NCI-H226 (cell line): Measurements from ENCODE around the gene DPP9.

Source experiments
- DNase-seq: peaks from one replicate; pipeline ENCODE4 v3.0.0-alpha.2; 2015

DPP9 gene

DNA sequence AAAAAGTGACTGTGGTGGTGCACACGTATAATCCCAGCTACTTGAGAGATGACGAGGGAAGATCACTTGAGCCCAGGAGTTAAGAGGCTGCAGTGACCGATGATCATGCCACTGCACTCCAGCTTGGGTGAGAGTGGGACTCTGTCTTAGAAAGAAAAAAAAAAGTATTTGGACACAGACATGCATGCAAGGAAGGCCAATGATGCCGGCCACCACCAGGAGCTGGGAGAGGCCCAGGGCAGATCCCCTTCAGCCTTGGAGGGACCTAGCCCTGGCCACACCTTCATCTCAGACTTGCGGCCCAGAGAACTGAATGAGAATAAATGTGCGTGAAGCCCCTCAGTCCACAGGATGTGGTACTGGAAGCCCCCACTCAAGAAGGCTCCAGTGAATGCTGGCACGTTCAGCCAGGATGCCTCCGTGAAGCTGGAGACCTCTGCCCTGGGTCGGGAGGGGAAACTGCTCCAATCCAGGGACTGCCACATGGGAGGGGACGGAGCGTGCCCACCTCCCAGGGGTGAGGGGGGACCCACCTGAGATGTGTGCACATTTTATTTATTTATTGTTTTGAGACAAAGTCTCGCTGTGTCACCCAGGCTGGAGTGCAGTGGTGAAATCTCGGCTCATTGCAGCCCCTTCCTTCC lies 69.7 kb downstream of the DPP9 start:
- no peak for DNase-seq

DNA sequence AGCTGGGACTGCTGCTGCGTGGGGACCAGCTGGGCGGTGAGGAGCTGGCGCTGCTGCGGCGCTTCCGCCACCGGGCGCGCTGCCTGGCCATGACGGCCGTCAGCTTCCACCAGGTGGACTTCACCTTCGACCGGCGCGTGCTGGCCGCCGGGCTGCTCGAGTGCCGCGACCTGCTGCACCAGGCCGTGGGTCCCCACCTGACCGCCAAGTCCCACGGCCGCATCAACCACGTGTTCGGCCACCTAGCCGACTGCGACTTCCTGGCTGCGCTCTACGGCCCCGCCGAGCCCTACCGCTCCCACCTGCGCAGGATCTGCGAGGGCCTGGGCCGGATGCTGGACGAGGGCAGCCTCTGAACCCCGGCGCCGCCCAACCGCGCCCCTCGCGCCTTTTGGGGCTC lies 71.6 kb downstream of the DPP9 start:
- no peak for DNase-seq

DNA sequence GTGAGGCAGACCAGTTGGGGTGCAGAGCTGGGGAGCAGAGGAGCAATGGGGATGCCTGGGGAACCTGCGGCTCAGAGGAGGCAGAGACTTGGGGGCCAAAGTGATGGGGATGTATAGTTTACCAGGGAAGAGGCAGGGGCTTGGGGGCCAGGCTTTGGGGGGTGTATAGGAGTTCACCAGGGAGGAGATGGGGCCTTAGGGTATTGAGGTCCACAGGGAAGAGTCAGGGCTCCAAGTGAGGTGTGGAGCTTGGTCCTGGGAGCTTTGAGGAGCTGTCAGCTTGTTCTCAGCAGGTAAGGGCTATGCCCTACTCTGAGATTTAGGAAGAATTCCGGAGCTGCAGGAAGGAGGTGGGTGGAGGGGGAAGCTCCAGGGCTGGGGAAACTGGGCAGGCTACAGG lies 73.5 kb downstream of the DPP9 start:
- DNase-seq, result no peak

DNA sequence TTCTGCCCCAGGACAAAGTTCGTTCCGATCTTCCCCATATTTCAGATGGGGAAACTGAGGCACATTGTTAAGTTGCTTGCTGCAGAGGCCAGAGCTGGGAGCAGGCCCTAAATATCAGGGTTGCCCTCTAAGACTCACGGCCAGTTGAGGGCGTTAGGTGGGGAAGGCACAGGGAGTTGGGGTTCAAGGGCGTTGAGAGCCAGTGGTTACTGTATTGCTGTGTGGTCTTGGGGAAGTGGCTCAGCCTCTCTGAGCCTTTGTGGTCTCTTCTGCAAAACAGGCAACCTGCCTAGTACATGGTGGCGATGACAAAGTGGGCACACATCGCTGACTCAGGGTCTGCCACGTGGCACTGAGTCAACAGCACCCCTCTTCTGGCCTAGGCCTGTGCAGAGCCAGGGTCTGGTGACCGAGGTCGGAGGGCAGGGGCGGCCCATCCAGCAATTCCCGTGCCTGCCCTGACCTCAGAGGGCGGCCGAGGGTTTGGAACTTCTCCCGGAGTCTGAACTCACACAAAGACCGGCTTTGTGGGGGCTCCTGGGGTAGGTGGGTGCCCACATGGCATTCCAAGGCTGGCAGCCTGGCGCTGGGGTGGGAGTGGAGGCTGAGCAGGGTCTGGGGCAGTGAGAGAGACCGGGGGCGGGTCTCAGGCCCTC lies 74.1 kb downstream of the DPP9 start:
- DNase-seq, result no peak

DNA sequence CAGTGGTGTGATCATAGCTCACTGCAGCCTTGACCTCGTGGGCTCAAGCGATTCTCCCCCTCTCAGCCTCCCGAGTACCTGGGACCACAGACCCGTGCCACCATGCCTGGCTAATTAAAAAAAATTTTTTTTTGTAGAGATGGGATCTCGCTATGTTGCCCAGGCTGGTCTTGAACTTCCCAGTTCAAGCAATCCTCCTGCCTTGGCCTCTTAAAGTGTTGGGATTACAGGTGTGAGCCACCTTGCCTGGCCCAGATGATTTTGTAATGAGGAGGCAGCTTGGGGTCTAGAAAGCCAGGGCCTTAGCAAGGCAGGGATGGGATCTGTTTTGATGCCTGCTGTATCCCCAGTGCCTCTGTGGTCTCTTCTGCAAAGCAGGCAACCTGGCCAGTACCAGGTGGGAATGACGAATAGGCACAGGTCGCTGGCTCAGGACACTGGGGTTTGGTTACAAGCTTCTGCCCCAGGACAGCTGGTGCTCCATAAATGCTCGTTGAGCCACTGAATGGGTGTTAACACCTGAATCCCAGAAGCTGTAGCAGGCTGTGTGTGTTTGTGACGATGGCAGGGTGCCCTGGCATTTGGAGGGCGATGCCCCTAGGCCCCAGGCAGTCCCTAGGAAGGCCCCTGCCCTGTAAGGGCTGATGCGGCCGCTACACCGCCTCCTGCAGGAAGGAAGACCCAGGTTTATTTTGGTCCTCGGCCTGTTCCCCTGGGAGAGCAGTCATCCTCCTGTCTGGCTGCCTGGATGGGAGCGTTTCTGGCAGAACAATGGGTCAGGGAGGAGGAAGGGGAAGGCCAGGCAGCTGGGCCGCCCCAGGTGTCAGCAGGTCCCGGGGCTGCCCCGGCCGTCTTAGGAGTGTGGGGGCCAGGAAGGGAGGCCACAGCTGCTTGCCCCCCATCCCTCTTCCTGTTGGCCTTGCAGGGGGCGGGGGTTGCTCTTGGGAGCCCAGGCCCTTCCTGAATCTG lies 75.7 kb downstream of the DPP9 start:
- DNase-seq, result no peak

DNA sequence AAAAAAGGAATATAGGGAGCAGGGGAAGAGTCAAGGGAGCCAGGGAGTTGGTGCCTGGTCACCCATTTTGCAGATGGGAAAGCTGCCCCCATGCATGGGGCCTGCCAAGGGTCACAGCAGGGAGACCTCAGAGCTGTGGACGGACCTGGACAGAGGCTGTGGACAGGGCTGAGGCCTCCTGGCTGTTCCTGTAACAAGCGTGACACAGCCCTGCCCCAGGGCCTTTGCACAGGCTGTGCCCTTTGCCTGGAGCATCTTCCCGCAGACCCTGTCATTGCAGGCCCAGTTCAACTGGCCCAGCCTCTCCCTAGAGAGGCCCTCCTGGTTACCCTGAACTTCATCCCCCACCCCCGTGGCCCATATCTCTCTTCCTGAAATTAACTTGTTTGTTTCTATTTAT lies 77.9 kb downstream of the DPP9 start:
- no peak for DNase-seq

DNA sequence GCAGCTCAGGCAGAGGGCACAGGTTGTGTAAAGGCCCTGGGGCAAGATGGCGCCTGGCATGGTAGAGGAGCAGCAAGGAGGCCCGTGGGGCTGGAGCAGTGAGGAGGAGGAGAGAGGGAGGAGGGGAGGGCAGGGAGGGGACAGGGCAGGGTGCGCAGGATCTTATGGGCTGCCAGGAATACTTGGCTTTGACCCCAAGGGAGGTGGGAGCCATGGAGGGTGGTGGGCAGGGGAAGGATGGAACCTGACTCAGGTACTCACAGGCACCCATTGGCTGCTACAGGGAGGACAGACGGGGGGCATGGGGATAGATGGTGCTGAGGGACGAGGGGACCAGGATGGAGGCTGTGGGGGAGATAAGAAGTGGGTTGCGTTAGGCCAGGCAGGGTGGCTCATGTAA lies 81.0 kb downstream of the DPP9 start:
- no peak for DNase-seq

DNA sequence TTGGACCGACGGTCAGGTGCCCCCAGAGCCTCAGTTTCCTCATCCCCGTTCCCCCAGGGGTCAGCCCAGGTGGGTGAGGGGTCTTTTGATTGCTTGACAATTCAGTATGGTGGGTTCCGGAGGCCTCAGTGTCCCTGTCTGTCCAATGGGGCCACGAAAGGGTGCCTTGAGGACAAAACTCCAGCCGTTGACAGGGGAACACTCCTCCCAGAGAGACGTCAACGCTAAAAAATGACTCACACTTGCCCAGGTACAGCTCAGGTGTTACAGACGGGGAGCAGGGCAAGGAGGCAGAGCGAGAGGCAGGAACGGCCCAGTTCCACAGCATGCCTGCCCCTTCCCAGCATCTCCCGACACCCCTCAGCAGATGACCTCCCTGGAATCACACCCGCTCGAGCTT lies 82.5 kb downstream of the DPP9 start:
- DNase-seq, result no peak

DNA sequence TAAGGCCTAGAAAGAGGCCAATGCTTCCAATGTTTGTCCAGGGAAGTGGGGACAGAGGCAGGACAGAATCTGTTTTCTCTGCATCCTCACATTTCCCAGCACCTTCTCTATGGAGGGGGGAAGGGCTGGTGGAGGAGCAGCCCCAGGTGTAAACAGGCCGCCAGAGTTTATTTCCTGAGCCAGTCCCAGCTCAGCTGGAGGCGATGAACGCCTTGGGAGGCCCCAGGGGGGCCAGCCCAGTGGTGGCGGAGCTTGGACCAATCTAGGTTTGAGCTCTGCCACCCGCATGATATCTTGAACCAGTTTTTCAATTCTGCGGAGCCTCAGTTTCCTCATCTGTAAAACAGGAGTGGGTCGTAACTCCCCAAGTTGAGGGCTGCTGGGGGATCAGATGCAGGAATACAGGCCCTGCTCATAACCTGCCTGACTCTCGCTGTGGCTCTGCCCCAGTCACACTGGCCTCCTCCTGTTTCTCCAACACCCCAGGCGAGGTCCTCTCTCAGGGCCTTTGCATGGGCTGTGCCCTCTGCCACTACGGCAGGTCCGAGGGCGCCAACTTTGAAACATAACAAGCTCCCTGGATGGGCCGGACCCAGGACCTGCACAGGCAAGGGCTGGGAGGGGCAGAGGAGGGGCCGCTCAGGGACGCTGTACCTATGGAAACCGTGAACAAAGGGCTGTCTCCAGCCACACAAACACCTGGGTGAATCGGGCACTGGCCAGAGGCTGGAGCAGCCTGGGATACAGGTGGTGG lies 83.2 kb downstream of the DPP9 start:
- no peak for DNase-seq

DNA sequence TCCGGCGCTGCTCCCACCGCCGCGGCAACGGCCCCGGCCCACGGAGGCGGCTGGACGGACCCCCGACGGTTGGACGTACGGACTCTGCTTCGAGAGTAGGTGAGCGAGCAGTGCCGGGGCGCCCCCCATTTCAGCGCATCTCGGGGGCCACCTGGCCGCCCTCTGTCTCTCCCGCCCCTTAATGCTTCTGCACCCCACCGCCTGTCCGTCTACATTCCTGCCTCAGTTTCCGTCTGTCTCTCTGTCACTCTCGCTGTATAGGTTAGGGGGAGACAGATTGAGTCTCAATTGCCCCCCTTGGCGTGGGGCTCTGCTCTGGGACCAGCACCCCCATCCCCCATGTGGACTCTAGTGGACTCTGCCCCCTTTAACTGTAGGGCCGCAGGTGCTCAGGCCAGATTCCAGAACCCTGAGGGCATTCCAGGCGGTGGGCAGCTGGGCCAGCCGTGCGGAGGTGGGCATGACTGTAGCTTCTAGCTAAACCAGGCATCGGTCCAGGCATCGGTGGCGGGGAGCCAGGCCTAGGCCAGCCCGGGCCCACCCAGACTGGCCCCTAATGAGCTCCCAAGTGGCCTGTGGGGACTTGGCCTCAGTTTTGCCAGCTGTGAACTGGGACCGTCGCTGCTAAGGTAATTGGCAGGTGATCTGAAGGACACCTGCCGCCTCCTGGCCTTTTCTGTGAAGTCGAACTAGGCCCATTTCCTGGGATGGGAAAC lies 84.0 kb downstream of the DPP9 start:
- no peak for DNase-seq

DNA sequence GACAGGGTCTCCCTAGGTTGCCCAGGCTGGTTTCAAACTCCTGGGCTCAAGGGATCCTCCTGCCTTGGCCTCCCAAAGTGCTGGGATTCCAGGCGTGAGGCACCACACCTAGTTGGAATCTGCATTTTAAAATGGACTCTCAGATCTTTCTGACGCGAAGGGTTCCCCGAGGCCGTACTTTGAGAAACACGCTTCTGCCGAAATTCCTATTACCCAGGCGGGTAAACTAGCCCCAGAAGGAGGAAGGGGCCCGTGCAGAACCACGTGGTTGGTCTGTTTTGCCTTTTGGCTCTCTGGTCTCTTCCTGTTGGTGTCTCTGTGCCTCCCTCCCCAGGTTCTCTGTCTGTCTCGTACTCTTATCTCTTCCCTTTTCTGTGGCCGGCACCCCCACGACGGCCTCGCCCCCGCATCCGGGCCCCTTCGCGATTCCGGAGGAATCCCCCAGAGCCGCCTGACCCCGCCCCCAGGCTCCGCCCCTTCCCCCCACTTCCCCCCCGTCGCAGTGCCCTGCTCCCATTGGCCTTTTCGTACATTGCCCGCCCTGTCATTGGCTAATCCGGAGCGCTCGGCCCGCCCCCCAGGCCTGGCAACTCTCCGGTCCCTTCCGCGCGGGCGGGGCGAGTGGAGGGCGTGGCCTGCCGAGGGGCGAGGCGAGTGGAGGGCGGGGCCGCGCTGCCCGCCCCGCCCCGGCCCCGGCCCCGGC lies 84.7 kb downstream of the DPP9 start, which contains the start of gene TNFAIP8L1:
Gene TNFAIP8L1 (plus strand): TSS at position 689 of the 703 bp plus-strand sequence. CDS start 12,354 bp downstream, outside the sequence.
- DNase-seq, result peak; percentile 88

DNA sequence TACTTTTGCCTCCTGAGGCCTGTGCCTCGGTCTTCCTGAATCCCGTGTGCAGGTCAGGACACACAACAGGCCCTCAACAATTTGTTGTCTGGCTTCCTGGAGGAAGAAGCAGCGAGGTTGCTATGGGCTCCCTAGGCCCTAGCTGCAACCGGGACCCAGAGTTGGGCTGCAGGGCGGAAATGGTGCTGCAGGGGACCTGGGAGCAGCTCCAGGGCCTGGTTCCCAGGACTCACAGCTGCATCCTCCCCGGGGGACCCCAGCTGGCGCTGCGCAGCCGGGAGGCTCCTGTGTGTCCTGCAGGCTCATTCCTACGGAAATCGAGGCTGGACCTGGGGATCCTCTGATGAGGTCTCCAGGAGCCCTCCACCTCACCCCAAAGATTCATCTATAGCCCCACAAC lies 85.3 kb downstream of the DPP9 start:
- DNase-seq, result no peak

DNA sequence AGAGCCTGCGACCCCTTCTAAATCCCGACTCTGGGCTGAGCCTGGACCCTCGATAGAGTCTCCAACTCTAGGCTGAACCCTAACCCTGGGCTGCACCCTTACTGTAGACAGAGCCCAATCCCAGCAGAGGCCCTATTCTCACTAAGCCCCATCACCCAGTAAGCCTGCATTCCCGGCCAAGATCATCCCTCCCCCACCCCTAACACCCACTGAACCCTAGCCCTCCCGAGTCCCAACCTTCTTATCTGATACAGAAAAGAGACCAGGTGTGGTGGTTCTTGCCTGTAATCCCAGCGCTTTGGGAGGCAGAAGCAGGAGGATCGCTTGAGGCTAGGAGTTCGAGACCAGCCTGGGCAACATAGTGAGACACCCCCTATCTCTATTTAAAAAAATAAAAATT lies 86.9 kb downstream of the DPP9 start:
- no peak for DNase-seq

DNA sequence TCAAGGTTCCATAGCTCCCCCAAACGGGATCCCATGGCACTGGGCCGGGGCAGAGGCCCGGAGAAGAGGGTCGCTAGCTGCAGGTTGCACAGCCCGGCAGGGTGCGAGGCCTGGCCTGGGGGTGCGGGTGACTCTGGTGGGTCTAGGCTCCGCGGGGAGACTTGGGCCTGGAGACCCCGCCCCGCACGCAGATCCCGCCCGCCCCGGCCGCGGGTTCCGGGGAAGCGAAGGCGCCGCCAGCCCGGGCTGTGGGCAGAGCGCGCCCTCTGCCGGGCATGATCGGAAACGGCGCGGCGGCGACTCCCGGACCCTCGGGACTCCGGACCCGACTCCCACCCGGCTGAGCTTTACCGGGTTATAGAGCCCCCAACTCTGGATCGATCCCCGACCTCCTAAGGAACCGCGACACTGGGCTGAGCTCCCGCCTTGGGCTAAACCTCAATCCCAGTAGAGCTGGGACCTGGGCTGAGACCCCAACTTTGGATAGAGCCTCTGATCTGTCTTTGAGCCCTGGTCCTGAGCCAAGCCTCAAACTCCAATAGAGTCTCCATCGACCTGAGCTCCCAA lies 87.4 kb downstream of the DPP9 start:
- DNase-seq, result peak; percentile 37

DNA sequence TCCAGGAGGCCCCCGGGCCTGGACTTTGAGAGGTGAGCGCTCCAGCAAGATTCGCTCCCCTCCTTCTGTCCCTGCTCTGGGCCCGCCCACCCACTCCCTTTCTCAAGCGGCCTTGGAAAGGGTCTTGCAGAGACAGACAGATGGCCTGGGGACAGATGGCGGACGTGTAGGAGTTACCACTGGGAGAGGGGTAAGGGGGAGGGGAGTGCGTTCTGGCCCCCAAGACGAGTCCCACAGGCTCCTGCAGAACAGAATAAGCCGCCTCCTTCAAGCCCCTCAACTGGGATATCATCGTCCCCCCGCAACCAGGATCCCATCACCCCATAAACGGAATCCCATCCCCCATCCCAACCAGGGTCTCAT lies 87.9 kb downstream of the DPP9 start:
- DNase-seq, result no peak

DNA sequence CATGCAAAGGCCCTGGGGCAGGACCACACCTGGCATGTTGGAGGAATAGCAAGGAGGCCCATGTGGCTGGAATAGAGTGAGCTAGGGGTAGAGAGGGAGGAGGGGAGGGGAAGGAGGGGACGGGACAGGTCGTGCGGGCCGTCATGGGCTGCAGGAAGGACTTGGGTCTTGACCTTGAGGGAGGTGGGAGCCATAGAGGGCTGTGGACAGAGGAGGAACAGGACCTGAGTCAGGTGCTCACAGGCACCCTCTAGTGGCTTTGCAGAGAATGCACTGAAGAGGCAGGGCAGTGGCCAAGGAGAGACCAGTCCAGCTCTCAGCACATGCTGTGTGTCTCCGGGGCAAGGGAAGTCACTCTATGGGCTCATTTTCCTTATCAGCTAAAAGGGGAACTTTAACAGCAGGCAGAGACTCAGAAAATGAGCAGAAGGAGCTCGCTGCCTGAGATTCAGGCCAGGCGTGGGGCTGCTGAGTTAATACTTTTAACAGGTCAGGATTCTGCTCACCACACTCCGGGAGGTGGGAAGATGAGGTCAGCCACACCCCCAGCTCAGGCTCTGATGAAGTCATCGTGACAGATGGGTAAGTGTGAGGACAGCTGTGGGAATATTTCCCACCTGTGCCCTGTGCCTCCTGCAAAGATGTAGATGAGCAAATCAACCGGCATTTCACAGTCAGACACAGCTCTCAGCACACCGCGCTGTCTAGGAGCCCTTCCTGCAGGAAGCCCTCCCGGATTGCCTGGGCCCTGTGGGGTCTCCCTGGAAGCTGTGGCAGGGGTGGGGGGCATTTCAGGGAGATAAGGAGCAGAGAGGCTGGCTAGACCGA lies 90.3 kb downstream of the DPP9 start:
- peak; percentile 94 for DNase-seq
